Measurements from ENCODE around the gene DCP1B. TPM values are rescaled to one million over a fixed set of nuclear protein-coding genes. Genes with fewer than 3 reads are reported as not detected.

The DCP1B gene
- total RNA-seq, 1 donor from 2014 or later = 31.5 TPM

- Mint-ChIP-seq H3K9me3 (ENCODE audit: low read depth) (no peaks in the 10 kb centered on the region), H3K4me1 (ENCODE audit: low read depth) (no peaks in the 10 kb centered on the region), H3K27me3 (peaks cover 4% of the 10 kb centered on the region), H3K4me3 (ENCODE audit: low read depth) (no peak overlapping the region), H3K27ac (no peak overlapping the region), H3K36me3 (ENCODE audit: insufficient read depth) (no peaks in the 10 kb centered on the region)
- no peak for DNase-seq (ENCODE audit: low spot score, unreplicated experiment)
- TF ChIP-seq CTCF (IDR thresholded peaks at IDR 0.05; ENCODE audit: unreplicated experiment) = no peak
Measured at GRCh38 chr12:1930803-1931597, 73.3 kb downstream of the DCP1B start.

GRCh38 chr12:1929985-1930802 is 74.1 kb downstream of the DCP1B start:
- H3K9me3 Mint-ChIP-seq (ENCODE audit: low read depth) = no peaks in the 10 kb centered on the region
- peaks cover 4% of the 10 kb centered on the region for H3K27me3 Mint-ChIP-seq
- no peak for DNase-seq (ENCODE audit: low spot score, unreplicated experiment)
- H3K27ac Mint-ChIP-seq = peak overlapping the region; percentile 49
- H3K36me3 Mint-ChIP-seq (ENCODE audit: insufficient read depth) = no peaks in the 10 kb centered on the region
- no peaks in the 10 kb centered on the region for H3K4me1 Mint-ChIP-seq (ENCODE audit: low read depth)
- TF ChIP-seq CTCF (IDR thresholded peaks at IDR 0.05; ENCODE audit: unreplicated experiment) = no peak
- H3K4me3 Mint-ChIP-seq (ENCODE audit: low read depth) = no peak overlapping the region

GRCh38 chr12:1929241-1929984 is 74.8 kb downstream of the DCP1B start:
- Mint-ChIP-seq H3K27me3 (peaks cover 8% of the 10 kb centered on the region), H3K4me1 (ENCODE audit: low read depth) (no peaks in the 10 kb centered on the region), H3K4me3 (ENCODE audit: low read depth) (no peak overlapping the region), H3K27ac (no peak overlapping the region), H3K36me3 (ENCODE audit: insufficient read depth) (no peaks in the 10 kb centered on the region), H3K9me3 (ENCODE audit: low read depth) (no peaks in the 10 kb centered on the region)
- no peak for TF ChIP-seq CTCF (IDR thresholded peaks at IDR 0.05; ENCODE audit: unreplicated experiment)
- no peak for DNase-seq (ENCODE audit: low spot score, unreplicated experiment)

GRCh38 chr12:1928439-1929121 is 75.7 kb downstream of the DCP1B start:
- Mint-ChIP-seq H3K9me3 (ENCODE audit: low read depth) (no peaks in the 10 kb centered on the region), H3K4me3 (ENCODE audit: low read depth) (no peak overlapping the region), H3K36me3 (ENCODE audit: insufficient read depth) (no peaks in the 10 kb centered on the region), H3K27me3 (peaks cover 10% of the 10 kb centered on the region), H3K4me1 (ENCODE audit: low read depth) (no peaks in the 10 kb centered on the region), H3K27ac (no peak overlapping the region)
- peak; percentile 8 for DNase-seq (ENCODE audit: low spot score, unreplicated experiment)
- no peak for TF ChIP-seq CTCF (IDR thresholded peaks at IDR 0.05; ENCODE audit: unreplicated experiment)

Measured in progenitor cell of endocrine pancreas (in vitro differentiated cells).